DMS53 (cell line): ENCODE results near the gene SMAP2.
"Not testable (repeated sequence)": the region's sequence is repeated elsewhere in the genome, so short reads cannot be mapped to it uniquely, and the experiment has no call there.

Experiments
- DNase-seq: peaks from one replicate; lab custom pipeline; 2025; lab: John Stamatoyannopoulos, UW

SMAP2 gene

DNA sequence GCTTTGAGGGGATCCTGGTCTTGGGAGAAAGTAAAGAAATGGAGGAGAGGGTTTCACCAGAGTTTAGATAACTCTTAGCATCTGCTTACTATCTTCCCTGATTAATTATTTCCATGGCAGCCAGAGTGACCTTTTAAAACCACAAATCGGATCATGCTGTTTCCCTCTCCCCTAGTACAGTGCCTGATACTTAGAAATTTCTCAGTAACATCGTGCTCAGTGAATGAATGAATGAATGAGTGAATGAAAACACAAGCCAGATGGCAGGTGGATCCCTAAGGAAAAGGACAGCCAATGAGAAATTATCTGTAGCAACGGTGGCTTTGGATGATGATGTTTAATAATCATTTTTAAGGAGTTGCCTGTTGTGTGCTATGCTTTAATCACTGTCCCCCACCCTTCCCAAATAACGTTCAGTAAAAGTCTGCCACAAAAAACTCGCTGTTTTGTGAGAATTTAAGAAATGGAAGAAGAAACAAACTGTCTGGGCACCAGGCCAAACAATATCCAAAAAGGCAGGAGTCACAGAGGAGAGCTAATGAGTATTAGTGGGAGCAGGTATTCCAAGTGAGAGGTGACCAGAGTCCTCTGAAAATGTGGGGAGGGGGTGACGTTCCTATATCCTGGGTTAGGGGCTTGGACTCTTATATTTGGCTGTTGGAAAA lies 737 bp upstream of the SMAP2 start:
- DNase-seq = no peak

DNA sequence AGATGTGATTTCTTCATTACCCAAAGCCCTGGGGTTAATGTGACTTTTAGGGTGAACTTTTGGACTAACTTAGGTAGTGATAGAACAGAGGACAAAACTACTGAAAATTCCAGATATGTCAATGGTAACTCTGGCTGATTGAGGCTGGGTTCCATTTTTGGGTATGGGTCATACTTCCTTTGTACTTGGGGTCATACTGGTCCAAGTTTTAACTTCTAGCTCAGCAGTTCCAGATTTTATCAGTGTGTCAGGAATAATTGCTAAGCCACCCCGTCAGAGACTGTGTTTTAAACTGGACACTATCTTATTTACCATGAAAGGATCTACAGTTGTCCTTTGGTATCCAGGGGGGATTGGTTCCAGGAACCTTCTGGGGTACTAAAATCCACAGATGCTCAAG lies 4.0 kb downstream of the SMAP2 start:
- no peak for DNase-seq

DNA sequence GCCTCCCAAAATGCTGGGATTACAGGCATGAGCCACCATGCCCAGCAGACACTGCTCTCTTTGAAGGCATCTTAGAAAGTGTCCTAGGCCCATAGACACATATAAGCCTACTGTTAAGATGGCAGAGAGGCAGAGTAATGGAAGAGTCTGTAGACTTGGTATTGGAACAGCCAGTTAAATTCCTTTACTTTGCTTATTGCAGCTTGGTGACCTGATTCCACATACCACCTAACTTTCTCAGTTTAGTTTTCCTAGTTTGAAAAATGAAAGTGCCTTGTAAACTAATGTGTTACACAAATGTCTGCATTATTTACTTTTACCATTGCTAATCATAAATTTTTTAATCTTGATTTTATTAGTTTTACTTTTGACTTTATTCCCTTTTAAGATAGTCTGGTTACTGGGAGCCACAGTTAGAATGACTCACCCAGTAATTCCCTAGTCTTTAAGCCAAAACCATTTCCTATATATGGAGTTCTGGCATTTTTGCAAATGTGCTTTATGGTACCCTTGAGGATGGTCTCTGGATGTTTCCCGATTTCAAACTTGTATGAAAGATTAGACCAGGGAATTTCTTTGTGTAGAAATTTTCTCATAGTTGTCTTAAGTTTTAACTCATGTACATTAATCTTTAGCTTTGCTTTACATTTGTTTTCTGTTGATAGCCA lies 6.4 kb downstream of the SMAP2 start:
- DNase-seq = no peak

DNA sequence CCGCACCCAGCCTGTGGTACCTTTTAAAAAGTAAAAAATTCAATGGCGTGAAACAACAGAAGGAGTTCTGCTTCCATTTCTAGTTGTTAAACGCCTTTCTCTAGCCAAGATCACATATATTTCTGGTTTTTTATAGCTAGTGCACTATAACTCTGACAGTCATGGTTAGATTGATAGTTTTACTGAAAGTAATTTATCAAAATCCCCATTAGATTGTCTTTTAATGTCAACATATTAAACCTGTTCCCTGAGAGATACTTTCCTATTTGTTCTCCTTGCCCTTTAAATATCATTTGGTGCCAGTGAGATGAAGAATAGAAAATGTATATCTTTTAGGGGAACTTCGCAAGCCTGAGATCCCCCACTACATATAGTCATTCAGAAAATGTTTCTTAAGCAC lies 7.3 kb downstream of the SMAP2 start:
- DNase-seq = no peak

DNA sequence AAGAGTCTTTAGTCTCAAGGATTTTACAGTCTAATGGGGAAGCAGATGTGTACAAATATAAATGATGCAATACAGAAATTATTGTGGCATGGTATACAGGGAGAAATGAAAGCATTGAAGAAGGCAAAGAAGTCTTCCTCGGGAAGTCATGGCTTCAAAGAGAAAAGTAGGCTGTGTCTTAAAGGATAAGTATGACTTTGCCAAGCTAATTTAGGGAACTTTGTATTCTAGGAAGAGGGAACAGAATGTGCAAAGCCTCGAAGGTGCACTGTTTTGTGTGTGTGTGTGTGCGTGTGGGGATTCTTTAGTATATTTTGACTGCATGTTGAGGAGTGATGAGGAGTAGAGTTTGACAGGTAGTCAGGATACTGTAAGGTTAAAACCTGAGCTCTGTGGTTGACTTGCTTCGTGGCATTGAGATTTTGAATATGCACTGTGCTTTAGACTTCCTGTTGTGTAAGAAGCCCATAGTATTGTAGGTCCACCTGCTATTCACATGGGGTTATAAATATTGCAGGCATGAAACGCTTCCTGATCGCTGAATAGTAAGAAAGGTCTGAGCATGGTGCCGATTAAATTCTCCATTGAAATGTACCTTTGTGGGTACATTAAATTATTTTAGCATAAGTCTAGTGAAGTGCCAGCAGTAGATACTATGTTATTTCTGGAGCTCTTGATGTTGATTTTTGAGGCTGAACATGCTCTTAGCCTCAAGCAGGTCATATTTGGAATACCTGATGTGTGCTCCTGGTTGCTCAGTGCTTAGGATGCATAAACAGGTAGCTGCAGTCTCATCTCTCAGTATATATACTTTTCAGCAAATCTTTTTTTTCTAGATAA lies 8.0 kb downstream of the SMAP2 start:
- no peak for DNase-seq

DNA sequence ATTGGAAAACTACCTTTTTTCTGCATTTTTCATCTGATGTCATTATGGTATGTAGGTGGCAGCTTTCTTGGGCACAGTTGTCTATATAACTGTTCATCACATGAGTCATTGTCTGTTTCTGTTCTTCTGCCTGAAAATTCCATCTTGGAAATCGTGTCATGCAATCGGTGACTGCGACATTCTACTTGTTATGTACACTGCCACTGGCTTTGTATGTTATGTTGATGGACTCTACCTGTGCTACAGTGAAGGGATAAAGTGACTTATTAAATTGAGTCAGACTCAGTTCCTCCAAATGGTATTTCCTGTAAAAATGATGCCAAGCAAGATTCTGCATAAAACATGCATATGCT lies 8.6 kb downstream of the SMAP2 start:
- no peak for DNase-seq

DNA sequence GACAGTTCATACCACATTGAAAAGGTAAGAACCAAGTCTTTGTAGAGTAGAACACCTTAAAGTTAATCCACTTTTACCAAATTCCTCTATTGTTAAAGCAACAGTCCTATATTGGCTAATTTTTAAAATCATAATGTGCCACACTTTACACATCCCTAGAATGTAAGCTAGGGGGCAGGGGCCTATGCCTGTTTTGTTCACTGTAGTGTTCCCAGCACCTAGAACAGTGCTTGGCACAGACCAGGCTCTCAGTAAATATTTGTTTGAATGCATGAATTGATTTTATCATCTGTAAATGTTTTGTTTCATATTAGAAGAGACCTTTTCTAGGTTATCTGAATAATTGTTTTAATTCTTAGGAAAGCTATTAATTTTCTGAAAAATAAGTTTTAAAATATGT lies 9.1 kb downstream of the SMAP2 start:
- DNase-seq = no peak

DNA sequence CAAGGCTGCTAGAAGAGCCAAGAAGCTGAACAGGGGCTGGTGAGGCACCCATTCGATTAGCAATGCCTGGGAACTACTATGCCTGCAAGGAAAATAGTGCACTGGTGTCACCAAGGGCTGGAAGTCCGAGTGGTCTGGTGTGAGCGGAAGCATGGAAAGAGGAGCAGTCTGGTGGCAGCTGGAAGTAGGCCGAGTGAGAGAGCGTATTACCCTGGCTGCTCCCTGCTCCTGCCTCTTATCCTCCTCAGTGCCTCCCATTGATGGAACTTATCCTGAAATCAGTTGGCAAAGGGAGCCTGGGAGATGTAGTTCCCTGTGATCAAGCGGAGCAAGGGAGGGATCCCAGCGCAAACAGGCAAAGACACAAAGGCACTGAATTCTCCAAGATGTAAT lies 9.6 kb downstream of the SMAP2 start:
- no peak for DNase-seq

DNA sequence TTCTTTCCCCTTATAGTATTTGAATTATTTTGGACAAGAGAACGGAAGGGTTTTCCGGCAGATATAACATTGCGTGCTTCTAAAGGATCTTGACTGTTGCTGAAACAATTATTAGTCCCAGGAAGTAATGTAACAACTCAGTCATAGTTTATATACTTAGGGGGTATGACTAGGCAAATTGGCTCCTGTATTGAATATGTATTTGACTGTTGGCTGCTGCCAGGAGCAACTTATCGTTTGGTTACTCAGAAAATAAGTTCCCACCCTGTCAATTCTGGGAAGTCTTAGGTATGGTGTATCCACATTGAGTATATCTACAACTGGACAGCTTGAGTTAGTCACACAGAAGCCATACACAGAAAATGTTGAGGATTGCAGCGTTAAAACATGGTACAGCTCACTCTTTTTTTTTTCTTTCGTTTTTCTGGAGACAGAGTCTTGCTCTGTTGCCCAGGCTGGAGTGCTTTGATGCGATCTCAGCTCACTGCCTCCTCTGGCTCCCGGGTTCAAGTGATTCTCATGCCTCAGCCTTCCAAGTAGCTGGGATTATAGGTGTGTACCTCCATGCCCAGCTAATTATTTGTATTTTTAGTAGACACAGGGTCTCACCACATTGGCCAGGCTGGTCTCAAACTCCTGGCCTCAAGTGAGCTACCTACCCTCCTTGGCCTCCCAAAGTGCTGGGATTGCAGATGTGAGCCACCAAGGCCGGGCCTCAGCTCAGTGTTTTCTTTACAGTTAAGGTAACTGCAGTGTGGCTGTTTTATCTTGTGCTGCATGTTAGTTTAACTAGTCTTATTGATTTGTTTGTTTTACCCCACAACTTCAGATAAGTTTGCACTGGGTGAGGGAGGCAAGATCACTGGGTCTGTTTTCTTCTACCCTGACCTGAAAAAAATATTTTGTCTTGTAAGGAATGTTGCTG lies 10.2 kb downstream of the SMAP2 start:
- no peak for DNase-seq

DNA sequence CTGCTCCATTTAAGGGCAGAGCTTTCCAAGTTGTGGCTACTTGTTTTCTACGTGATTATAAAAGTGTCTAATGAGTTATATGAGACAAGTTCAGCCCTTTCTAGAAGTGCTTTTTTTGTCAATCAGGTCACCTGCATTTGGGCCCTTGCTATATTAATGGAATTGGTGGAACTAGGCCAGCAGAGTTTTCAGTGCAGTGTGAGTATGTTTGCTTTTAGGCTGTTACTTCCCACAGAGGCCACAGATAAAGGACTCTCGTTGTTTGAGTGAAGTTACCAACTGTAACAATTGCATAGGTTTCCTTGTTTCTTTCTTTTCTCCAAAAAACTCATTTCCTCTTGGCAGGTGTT lies 10.9 kb downstream of the SMAP2 start:
- no peak for DNase-seq

DNA sequence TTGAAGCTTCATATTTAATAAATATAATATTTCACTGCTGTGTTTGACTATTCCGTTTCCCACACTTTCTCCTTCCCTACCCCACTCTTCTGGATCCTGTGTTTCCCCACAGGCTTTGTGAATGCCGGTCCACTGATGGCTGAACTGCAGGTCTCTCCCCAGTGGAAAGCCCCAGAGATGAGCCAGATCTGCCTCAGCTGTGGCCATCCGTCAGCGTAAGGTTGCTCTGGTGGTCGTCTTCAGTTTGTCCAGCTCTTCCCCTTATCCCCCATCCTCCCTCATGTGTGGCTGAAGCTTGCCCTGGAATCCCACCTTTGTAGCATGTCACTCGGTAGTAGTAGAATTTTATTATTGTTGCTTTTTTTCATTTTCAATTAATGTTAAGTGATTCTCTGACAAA lies 11.4 kb downstream of the SMAP2 start:
- no peak for DNase-seq

DNA sequence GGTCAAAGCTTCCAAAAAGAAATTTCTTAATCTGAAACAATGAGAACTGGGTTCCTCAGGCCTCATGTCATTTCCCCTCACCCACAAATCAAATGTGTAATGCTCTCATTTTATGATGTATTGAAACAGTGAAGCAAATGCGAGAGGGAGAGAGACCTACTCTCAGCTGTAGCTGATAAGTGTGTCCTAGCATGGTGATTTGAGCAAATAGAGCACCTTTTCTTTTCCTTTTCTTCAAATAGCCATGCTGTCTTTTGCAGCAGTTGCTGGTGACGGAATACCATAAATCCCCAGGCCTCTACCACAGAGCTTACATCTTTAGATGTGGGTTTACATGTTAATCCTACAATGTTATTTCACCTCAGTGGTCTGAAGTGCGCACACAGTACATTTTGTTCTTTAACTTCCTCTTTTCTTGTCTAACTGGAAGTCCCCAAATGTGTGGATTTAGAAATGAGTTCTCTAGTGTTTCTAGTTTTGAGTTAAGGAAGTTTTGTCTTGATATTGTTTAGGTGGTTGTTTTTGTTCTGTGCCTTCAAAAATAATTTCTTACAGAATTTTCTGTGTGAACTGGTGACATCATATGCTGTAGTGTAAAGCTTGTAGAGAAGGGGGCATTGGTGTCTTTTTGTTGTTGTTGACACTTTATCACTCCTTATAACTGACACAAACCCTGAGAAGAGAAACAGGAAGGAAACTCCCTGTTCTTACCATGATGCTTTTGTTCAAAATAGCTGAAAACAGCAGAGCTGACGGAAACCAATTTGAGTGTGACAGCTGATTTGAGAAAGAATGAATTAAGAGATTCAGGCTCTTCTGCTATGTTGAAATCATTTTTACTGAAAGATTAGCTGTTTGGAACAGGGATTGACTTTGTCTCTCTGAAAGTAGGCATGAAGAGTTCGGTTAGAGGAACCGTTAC lies 12.2 kb downstream of the SMAP2 start:
- DNase-seq = no peak

DNA sequence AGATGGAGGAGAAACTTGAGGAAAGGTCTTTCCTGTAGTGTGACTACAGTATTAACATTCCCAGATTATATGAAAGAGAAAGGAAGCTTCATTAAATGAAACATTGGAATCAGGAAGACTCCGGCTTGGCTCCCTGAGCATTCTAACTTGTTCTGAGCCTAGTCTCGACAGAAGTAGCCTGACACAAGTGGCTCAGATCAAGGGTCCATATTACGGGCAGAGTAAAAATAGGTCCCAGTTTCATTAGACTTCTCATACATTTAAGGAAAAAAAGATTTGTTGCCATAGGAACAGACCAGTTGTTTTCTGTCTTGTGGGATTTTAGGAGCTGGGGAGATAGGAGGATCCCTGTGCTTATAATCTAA lies 12.8 kb downstream of the SMAP2 start:
- DNase-seq = no peak

DNA sequence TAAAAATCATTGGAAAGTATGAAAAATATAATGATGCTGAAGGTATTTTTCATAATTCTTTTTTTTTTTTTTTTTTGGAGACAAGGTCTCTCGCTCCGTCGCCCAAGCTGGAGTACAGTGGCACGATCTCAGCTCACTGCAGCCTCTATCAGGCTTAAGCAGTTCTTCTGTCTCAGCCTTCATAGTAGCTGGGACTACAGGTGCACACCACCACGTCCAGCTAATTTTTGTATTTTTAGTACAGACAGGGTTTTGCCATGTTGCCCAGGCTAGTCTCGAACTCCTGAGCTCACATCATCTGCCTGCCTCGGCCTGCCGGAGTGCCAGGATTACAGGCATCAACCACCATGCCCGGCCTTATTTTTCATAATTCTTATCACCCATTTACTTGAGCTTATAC lies 13.3 kb downstream of the SMAP2 start:
- no peak for DNase-seq

DNA sequence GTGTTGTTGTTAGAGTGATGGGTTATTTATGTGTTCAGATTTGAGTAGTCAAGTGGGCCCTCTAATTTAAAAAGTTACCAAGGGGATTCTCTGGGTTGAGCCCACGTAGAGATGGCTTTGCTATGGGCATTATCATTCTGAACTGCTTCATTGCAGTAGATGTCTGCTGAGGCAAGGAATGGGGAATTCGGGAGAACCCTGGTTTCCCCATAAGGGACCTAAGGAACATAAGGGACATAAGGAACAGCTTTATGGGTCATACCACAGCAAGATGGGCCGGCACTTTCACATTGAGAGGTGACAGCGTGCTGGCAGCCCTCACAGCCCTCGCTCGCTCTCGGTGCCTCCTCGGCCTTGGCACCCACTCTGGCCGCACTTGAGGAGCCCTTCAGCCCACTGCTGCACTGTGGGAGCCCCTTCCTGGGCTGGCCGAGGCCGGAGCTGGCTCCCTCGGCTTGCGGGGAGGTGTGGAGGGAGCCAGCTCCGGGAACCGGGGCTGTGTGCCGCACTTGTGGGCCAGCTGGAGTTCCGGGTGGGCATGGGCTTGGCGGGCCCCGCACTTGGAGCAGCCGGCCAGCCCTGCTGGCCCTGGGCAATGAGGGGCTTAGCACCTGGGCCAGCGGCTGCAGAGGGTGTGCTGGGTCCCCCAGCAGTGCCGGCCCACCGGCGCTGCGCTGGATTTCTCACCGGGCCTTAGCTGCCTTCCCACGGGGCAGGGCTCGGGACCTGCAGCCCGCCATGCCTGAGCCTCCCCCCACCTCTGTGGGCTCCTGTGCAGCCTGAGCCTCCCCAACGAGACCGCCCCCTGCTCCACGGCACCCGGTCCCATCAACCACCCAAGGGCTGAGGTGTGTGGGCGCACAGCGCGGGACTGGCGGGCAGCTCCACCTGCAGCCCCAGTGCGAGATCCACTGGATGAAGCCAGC lies 14.1 kb downstream of the SMAP2 start:
- DNase-seq = not testable (repeated sequence)

DNA sequence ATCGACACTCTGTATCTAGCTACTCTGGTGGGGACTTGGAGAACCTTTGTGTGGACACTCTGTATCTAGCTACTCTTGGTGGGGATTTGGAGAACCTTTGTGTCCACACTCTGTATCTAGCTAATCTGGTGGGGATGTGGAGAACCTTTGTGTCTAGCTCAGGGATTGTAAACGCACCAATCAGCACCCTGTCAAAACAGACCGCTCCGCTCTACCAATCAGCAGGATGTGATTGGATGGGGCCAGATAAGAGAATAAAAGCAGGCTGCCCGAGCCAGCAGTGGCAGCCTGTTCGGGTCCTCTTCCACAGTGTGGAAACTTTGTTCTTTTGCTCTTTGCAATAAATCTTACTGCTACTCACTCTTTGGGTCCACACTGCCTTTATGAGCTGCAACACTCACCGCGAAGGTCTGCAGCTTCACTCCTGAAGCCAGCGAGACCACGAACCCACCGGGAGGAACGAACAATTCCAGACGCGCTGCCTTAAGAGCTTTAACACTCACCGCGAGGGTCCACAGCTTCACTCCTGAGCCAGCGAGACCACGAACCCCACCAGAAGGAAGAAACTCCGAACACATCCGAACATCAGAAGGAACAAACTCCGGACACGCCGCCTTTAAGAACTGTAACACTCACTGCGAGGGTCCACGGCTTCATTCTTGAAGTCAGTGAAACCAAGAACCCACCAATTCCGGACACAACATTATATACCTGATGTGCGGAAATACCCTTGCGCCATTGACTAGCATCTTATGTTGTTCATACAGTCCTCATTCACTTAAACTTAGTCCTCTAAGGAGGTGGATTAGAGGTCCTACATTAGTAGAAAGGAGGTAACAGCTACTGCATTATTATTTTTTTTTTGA lies 15.2 kb downstream of the SMAP2 start:
- not testable (repeated sequence) for DNase-seq

DNA sequence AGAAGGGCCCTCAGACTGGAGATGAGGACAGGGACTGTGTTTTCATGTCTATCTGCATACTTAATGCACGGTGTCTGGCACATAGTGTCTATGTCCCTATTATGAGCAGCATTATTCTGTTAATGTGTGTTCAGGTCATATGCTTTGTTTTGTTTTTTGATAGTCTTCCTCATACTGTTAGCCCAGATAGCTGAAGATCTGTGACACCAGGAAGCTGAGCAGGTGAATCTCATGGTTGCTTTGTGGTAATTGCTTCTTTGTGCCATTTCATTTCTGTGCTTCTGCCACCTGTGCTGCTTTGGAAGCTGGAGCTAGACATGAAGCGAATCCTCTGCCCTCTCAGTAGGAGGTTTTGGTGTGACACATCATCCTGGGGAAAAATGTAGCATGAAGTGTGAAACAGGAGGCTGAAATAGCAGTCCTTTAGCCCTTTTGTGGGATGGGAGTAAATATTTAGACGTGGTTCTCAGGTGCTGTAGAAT lies 15.8 kb downstream of the SMAP2 start:
- DNase-seq = no peak

DNA sequence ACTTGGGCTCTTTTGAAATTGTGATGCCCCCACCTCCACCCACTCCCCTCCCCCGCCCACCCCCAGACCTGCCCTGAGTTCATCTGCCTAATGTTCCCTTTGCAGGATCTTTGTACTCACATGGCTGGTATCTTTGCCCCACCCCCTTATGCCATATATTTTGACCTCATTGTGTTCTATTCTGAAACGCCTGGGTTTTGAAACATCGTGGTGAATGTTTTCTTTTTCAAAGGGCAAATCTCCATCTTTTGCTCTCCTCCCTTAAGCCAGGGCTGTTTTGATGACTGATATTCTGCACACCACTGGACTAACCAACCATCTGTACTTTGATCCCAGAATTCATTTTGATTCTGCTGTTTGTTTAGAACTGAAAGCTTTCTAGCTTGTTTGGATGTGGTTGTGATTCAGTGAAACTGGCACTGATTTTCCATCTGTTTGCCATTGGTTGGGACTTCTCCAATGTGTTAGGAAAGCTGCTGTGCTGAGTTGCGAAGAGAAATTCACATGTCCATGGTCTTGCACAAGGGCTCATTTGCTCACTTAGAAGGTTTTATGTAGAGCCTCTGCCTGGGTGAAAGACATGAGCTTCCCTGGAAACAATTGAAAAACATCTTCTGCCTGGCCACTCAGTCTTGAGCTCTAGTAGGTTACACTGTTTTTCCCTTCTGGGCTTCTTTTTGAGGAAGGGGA lies 16.5 kb downstream of the SMAP2 start:
- no peak for DNase-seq
